Stomach (tissue), 9 donors: ENCODE results near the gene CREBL2. TPM values are rescaled to one million over a fixed set of nuclear protein-coding genes. Genes with fewer than 3 reads are reported as not detected.

Source experiments
- DNase-seq, 2 donors: peaks; one replicate each; pipeline versions ENCODE4 v3.0.0 to v3.0.0-alpha.2; 2013 to 2019
- H3K27ac ChIP-seq, 5 donors: fragments of 200-600 bp in 4 of 5; sonication (generic) in 4 of 5; one replicate each; pipeline ENCODE4 v1.5.1; 2013 to 2019; ENCODE audit warnings: mild to moderate bottlenecking in 1 of 5, moderate library complexity in 1 of 5
- H3K27me3 ChIP-seq, 3 donors: fragments of 200-600 bp; sonication (generic); one replicate each; pipeline ENCODE4 v1.5.1; 2017 to 2019; ENCODE audit warnings: mixed run types in 1 of 3
- H3K36me3 ChIP-seq, 4 donors: fragments of 200-600 bp; sonication (generic); 1 replicate in 3 of 4; 2 replicates in 1 of 4; pipeline ENCODE4 v1.5.1; 2016 to 2019
- H3K4me1 ChIP-seq, 4 donors: fragments of 200-600 bp; sonication (generic); one replicate each; pipeline ENCODE4 v1.5.1; 2016 to 2019
- H3K4me3 ChIP-seq, 4 donors: fragments of 200-600 bp; sonication (generic) in 3 of 4; one replicate each; pipeline ENCODE4 v1.5.1; 2016 to 2019; ENCODE audit warnings: mild to moderate bottlenecking in 1 of 4
- H3K9me3 ChIP-seq, 4 donors: fragments of 200-600 bp; sonication (generic); one replicate each; pipeline ENCODE4 v1.5.1; 2016 to 2019
- EP300 ChIP-seq: sonication (generic); formaldehyde crosslinking; IDR thresholded peaks from one replicate; pipeline ENCODE4 v1.6.1; 2017; ENCODE audit warnings: antibody characterized with exemption
- POLR2A ChIP-seq, 4 donors: fragments of 450-650 bp; IDR thresholded peaks; one replicate each; pipeline ENCODE4 v1.6.1; 2016; ENCODE audit warnings: antibody characterized with exemption in 4 of 4, control low read depth in 2 of 4, mild to moderate bottlenecking in 1 of 4, moderate library complexity in 1 of 4
- POLR2AphosphoS5 ChIP-seq, 3 donors: sonication (generic); formaldehyde crosslinking; IDR thresholded peaks; one replicate each; pipeline ENCODE4 v1.6.1; 2016; ENCODE audit warnings: antibody characterized with exemption in 3 of 3
- WGBS, 5 donors: extraction: QIAGEN DNeasy Blood & Tissue Kit in 3 of 5; methylation state at CpG; one replicate each; pipeline versions ENCODE4 v1.1.5 to v1.1.7; 2013 to 2018; 5-methylcytosine and 5-hydroxymethylcytosine counted together
- intact Hi-C: fragments of 100-400 bp; cut with DNase I; formaldehyde crosslinking; loops from one replicate; pipeline ENCODE4 v1.15.1; 2023; ENCODE audit warnings: low total_unique reads
- polyA plus RNA-seq, 3 donors: library from polyadenylated mRNA; stranded (reverse); fragments of 200-250 nt; gene quantifications; one replicate each; pipeline ENCODE4 v1.2.3, GENCODE V29; 2013
- total RNA-seq, 5 donors: library from RNA; depleted of rRNA; stranded (reverse); fragments of >200 nt; gene quantifications; one replicate each; pipeline versions ENCODE4 v1.1.0 to v1.2.3, GENCODE V29; 2014 to 2016
- TF ChIP-seq, protein P1 (sequence below), 7 experiments: fragments of 450-650 bp in 4 of 7; fragments of 200-600 bp in 3 of 7; sonication (generic) in 3 of 7; IDR thresholded peaks; one replicate each; pipeline ENCODE4 v1.5.1; 2016 to 2019; ENCODE audit warnings: antibody characterized with exemption in 7 of 7, control low read depth in 2 of 7, mild to moderate bottlenecking in 1 of 7
- donor health status: healthy with polysubstance abuse.
- donor health status: Bipolar disorder and iron deficiency.
- donor health status: healthy.

The CREBL2 gene
- total and polyA plus RNA-seq, 8 donors, result 8.2 to 42.0 (median 31.8) TPM

DNA sequence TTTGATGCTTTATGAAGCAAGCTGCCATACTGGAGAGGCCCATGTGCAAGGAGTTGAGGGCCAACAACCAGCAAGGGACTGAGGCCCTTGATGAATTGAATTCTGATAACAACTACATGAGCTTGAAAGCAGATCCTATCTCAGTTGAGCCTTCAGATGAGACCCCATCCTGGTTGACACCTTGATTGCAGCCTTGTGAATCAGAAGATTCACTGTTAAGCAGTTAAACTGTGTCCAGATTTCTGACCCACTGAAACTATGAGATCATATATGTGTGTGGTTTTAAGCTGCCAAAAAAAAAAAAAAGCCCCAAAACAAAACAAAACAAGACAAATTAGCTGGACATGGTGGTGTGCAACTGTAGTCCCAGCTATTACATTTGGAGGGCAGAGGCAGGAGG is 42.2 kb downstream of the CREBL2 start:
- H3K27ac ChIP-seq, result no peak overlapping the region
- no peak overlapping the region for H3K4me3 ChIP-seq
- H3K27me3 ChIP-seq, result no peaks in the 10 kb centered on the region
- H3K9me3 ChIP-seq, result peaks cover 0 to 15% (median 13%) of the 10 kb centered on the region in 4 donors
- H3K36me3 ChIP-seq, result no peaks in the 10 kb centered on the region
- intact Hi-C loops, result no loop called here
- TF ChIP-seq EP300 (no peak), POLR2A (IDR thresholded peaks at IDR 0.05) (no peak), POLR2AphosphoS5 (IDR thresholded peaks at IDR 0.05) (no peak)
- TF ChIP-seq, protein P1, sequence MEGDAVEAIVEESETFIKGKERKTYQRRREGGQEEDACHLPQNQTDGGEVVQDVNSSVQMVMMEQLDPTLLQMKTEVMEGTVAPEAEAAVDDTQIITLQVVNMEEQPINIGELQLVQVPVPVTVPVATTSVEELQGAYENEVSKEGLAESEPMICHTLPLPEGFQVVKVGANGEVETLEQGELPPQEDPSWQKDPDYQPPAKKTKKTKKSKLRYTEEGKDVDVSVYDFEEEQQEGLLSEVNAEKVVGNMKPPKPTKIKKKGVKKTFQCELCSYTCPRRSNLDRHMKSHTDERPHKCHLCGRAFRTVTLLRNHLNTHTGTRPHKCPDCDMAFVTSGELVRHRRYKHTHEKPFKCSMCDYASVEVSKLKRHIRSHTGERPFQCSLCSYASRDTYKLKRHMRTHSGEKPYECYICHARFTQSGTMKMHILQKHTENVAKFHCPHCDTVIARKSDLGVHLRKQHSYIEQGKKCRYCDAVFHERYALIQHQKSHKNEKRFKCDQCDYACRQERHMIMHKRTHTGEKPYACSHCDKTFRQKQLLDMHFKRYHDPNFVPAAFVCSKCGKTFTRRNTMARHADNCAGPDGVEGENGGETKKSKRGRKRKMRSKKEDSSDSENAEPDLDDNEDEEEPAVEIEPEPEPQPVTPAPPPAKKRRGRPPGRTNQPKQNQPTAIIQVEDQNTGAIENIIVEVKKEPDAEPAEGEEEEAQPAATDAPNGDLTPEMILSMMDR (IDR thresholded peaks at IDR 0.05), result no peak
- peaks cover 0 to 9% (median 6%) of the 10 kb centered on the region in 4 donors for H3K4me1 ChIP-seq
- DNase-seq, result no peak

DNA sequence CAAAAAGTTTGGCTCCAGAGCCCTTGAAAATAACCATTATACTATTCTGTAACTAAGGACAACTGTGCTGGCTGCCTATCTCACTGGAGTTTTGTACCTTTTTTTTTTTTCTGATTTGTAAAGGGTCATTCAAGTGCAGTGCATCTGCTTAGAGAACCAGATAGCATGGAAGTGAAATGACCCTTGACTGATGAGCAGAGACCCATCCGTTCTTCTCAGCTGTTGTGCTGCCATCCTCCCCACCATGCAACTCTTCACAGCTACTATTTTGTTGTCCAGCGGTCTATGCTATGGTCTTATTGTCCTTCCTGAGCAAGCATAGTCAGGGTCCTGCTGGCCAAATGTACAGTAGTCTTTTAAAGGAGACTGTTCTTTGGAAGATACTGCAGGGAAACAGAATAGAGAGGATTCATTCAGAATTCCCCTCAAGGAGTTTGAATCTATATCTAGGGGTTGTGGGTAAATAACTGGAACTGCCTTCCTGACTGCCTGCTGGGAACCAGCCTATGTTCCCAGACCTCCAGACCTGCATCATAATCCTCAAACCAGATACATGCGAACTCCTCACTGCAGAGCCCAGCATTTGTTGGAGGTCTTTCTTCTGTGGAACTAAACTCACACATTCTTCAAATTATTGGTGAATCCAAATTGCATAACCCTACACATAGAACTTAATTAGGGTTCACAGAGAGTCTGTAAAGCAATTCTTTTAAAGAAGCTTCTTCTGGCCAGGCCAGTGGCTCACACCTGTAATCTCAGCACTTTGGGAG is 43.2 kb downstream of the CREBL2 start:
- H3K4me1 ChIP-seq, result peaks cover 0 to 9% (median 6%) of the 10 kb centered on the region in 4 donors
- intact Hi-C loops, result no loop called here
- H3K36me3 ChIP-seq, result no peaks in the 10 kb centered on the region
- H3K9me3 ChIP-seq, result peaks cover 0 to 5% (median 3%) of the 10 kb centered on the region in 4 donors
- no peak for DNase-seq
- H3K27ac ChIP-seq, result no peak overlapping the region
- H3K4me3 ChIP-seq, result no peak overlapping the region
- no peaks in the 10 kb centered on the region for H3K27me3 ChIP-seq
- WGBS, 5 donors, result 83 to 89% (median 86%) methylated on average over 3 of the region's 3 CpGs
- no peak for TF ChIP-seq EP300
- no peak for TF ChIP-seq POLR2A (IDR thresholded peaks at IDR 0.05)

DNA sequence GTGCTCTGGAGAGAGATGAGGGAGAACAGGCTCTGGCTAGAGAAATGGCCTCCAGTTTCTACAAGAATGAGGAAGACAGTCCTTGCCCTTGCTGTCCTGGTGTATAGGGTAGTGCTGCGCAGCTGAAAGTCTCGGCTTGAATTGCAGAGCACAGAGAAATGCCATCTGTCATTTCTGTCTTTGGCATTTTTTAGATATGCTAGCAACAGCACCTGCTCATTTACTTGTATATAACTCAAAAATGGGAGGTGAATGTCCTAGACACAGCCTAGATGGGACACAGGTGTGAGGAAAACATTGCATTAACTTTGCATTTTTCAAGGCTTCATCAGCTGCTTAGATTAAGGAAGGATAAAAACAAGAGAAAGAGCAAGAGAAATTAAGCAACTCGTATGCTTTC is 48.5 kb downstream of the CREBL2 start:
- H3K27ac ChIP-seq, result no peak overlapping the region
- no peak overlapping the region for H3K4me3 ChIP-seq
- no peaks in the 10 kb centered on the region for H3K36me3 ChIP-seq
- no peaks in the 10 kb centered on the region for H3K9me3 ChIP-seq
- H3K27me3 ChIP-seq, result no peaks in the 10 kb centered on the region
- H3K4me1 ChIP-seq, result peaks cover 0 to 9% (median 6%) of the 10 kb centered on the region in 4 donors
- intact Hi-C loops, result no loop called here
- DNase-seq, result no peak
- 37 to 76% (median 67%) methylated on average over 2 to 3 of the region's 3 CpGs for WGBS, 5 donors
- TF ChIP-seq POLR2AphosphoS5 (IDR thresholded peaks at IDR 0.05), result no peak
- TF ChIP-seq POLR2A (IDR thresholded peaks at IDR 0.05), result no peak
- no peak for TF ChIP-seq EP300
- TF ChIP-seq, protein P1 (IDR thresholded peaks at IDR 0.05), result no peak

DNA sequence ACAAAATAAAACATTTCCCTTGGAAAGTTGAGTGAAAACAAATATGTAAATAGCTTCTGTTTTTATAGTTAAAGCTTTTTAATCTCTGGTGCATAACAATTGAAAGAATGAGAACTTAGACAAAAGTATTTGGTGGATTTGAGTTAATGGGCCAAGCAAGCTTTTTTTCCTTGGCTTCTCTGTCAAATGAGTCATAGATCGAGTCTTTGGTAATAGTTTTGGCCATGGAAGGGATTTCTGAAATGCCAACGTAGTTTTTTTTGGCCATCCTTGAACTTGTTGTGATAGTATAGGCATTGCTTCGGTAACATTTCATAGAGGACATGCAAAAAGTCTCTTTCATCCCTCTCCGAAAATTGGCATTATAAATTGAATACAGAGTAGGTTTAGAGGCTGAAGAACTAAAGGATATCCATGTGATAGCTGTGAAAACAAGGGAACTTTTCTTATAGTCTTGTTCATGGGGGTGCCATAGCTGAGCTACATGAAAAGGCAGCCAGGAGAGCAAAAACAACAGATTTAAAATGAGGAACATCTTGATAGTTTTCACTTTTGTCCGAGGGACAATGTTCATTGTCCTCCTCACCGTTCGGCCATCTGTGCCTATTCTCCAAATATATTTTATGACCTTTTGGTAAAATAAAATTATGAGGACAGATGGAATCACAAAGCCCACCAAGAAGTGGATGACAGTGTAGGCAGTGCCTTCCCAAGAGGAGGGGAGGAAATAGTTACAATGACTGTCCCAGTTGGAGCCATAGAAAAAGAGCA is 49.6 kb downstream of the CREBL2 start:
- WGBS, 5 donors, result 74 to 79% (median 76%) methylated on average over 7 of the region's 7 CpGs

DNA sequence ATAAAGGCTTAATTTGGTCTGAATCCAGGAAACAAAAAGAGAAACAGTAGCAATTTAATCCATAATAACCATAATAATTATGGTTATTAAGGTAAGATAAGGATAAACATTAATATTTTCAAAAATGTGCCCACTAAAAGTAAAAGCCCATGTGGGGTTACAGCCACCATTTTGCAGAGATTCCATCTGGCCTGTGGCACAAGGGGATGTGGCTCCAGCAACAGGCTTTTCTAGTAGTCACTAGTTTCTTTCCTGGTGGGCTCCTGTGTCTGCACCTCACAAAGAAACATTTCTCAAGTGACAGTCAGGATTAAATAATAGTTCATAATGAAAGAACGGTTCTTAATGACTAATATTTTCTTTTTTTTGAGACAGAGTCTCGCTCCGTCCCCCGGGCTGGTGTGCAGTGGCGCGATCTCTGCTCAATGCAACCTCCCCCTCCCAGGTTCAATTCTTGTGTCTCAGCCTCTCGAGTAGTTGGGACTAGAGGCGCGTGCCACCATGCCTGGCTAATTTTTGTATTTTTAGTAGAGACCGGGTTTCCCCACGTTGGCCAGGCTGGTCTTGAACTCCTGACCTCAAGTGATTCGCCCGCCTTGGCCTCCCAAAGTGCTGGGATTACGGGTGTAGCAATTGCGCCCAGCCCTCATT is 52.1 kb downstream of the CREBL2 start:
- intact Hi-C loops, result no loop called here
- 91 to 98% (median 92%) methylated on average over 15 of the region's 15 CpGs for WGBS, 5 donors

More for the DNA sequence above, 49.6 kb downstream of the CREBL2 start:
- no peak overlapping the region for H3K27ac ChIP-seq
- peaks cover 0 to under 1% (median 0%) of the 10 kb centered on the region in 4 donors for H3K4me1 ChIP-seq
- no peaks in the 10 kb centered on the region for H3K27me3 ChIP-seq
- no peaks in the 10 kb centered on the region for H3K36me3 ChIP-seq
- H3K9me3 ChIP-seq, result no peaks in the 10 kb centered on the region
- no peak for DNase-seq
- H3K4me3 ChIP-seq, result no peak overlapping the region
- intact Hi-C loops, result no loop called here
- TF ChIP-seq POLR2A (IDR thresholded peaks at IDR 0.05) (no peak), POLR2AphosphoS5 (IDR thresholded peaks at IDR 0.05) (no peak)

More for the DNA sequence above, 52.1 kb downstream of the CREBL2 start:
- Histone ChIP-seq H3K27ac (no peak overlapping the region), H3K4me1 (no peaks in the 10 kb centered on the region), H3K9me3 (no peaks in the 10 kb centered on the region), H3K4me3 (no peak overlapping the region), H3K27me3 (no peaks in the 10 kb centered on the region), H3K36me3 (no peaks in the 10 kb centered on the region)
- DNase-seq, result no peak
- TF ChIP-seq, protein P1 (IDR thresholded peaks at IDR 0.05), result no peak
- TF ChIP-seq POLR2AphosphoS5 (IDR thresholded peaks at IDR 0.05), result no peak
- TF ChIP-seq EP300, result no peak
- no peak for TF ChIP-seq POLR2A (IDR thresholded peaks at IDR 0.05)
